ENCODE data around the gene MRPL50. TPM values are rescaled to one million over a fixed set of nuclear protein-coding genes. Genes with fewer than 3 reads are reported as not detected.

Gene MRPL50
- total RNA-seq, 1 donor from 2014 or later, result 11.9 TPM

GRCh38 chr9:101359679-101360078 is 38.7 kb downstream of the MRPL50 start:
- Histone ChIP-seq H3K4me2 (ENCODE audit: low read length) (no peak overlapping the region), H3K27ac (ENCODE audit: low read depth, low read length) (no peak overlapping the region), H3K4me3 (ENCODE audit: insufficient read depth, low read depth, low read length) (no peak overlapping the region), H3K36me3 (ENCODE audit: insufficient read depth, low read length) (no peaks in the 10 kb centered on the region), H3K9me3 (ENCODE audit: insufficient read depth, low read depth, low read length) (no peaks in the 10 kb centered on the region), H3K27me3 (ENCODE audit: insufficient read depth, low read length) (no peaks in the 10 kb centered on the region), H3K9ac (ENCODE audit: low read length) (no peak overlapping the region), H3K4me1 (ENCODE audit: insufficient read depth, low read length) (no peaks in the 10 kb centered on the region), H4K20me1 (ENCODE audit: insufficient read depth, low read length) (no peaks in the 10 kb centered on the region), H3K79me2 (ENCODE audit: insufficient read depth, low read length) (no peaks in the 10 kb centered on the region), H2AFZ (ENCODE audit: low read depth, low read length) (no peak overlapping the region)
- FAIRE-seq (no peak), DNase-seq (ENCODE audit: low read depth) (no peak)
- peaks cover 12% of the 10 kb centered on the region for H3K4me1 Mint-ChIP-seq (ENCODE audit: low read depth, unreplicated experiment)
- H3K36me3 Mint-ChIP-seq (ENCODE audit: low read depth, unreplicated experiment), result peaks cover 7% of the 10 kb centered on the region
- no peaks in the 10 kb centered on the region for H3K27me3 Mint-ChIP-seq (ENCODE audit: low read depth, unreplicated experiment)
- H3K4me3 Mint-ChIP-seq (ENCODE audit: unreplicated experiment), result no peak overlapping the region
- peaks cover 6% of the 10 kb centered on the region for H3K9me3 Mint-ChIP-seq (ENCODE audit: unreplicated experiment)
- H3K27ac Mint-ChIP-seq (ENCODE audit: unreplicated experiment), result no peak overlapping the region
- TF ChIP-seq EZH2 (IDR thresholded peaks at IDR 0.05; ENCODE audit: insufficient read depth, low read length) (no peak), CTCF (IDR thresholded peaks at IDR 0.05; ENCODE audit: insufficient read depth, low read depth, low read length) (no peak)

GRCh38 chr9:101356619-101357018 is 41.8 kb downstream of the MRPL50 start:
- H3K4me3 Mint-ChIP-seq (ENCODE audit: unreplicated experiment), result no peak overlapping the region
- Histone ChIP-seq H3K79me2 (ENCODE audit: insufficient read depth, low read length) (no peaks in the 10 kb centered on the region), H3K27ac (ENCODE audit: low read depth, low read length) (no peak overlapping the region), H3K4me1 (ENCODE audit: insufficient read depth, low read length) (no peaks in the 10 kb centered on the region), H2AFZ (ENCODE audit: low read depth, low read length) (no peak overlapping the region), H3K36me3 (ENCODE audit: insufficient read depth, low read length) (no peaks in the 10 kb centered on the region), H3K4me3 (ENCODE audit: insufficient read depth, low read depth, low read length) (no peak overlapping the region), H3K27me3 (ENCODE audit: insufficient read depth, low read length) (no peaks in the 10 kb centered on the region), H3K9me3 (ENCODE audit: insufficient read depth, low read depth, low read length) (no peaks in the 10 kb centered on the region), H3K4me2 (ENCODE audit: low read length) (no peak overlapping the region), H4K20me1 (ENCODE audit: insufficient read depth, low read length) (no peaks in the 10 kb centered on the region), H3K9ac (ENCODE audit: low read length) (no peak overlapping the region)
- H3K36me3 Mint-ChIP-seq (ENCODE audit: low read depth, unreplicated experiment), result peaks cover 5% of the 10 kb centered on the region
- H3K27ac Mint-ChIP-seq (ENCODE audit: unreplicated experiment), result no peak overlapping the region
- H3K27me3 Mint-ChIP-seq (ENCODE audit: low read depth, unreplicated experiment), result no peaks in the 10 kb centered on the region
- TF ChIP-seq CTCF (IDR thresholded peaks at IDR 0.05; ENCODE audit: insufficient read depth, low read depth, low read length), result no peak
- TF ChIP-seq EZH2 (IDR thresholded peaks at IDR 0.05; ENCODE audit: insufficient read depth, low read length), result no peak
- DNase-seq (ENCODE audit: low read depth) (no peak), FAIRE-seq (no peak)
- H3K9me3 Mint-ChIP-seq (ENCODE audit: unreplicated experiment), result peaks cover 6% of the 10 kb centered on the region
- peaks cover 15% of the 10 kb centered on the region for H3K4me1 Mint-ChIP-seq (ENCODE audit: low read depth, unreplicated experiment)

- Mint-ChIP-seq H3K27ac (ENCODE audit: unreplicated experiment) (no peak overlapping the region), H3K36me3 (ENCODE audit: low read depth, unreplicated experiment) (no peaks in the 10 kb centered on the region), H3K27me3 (ENCODE audit: low read depth, unreplicated experiment) (no peaks in the 10 kb centered on the region), H3K4me3 (ENCODE audit: unreplicated experiment) (no peak overlapping the region), H3K4me1 (ENCODE audit: low read depth, unreplicated experiment) (peaks cover 15% of the 10 kb centered on the region), H3K9me3 (ENCODE audit: unreplicated experiment) (peaks cover 6% of the 10 kb centered on the region)
- Histone ChIP-seq H3K27ac (ENCODE audit: low read depth, low read length) (no peak overlapping the region), H3K4me3 (ENCODE audit: insufficient read depth, low read depth, low read length) (no peak overlapping the region), H3K9me3 (ENCODE audit: insufficient read depth, low read depth, low read length) (no peaks in the 10 kb centered on the region), H4K20me1 (ENCODE audit: insufficient read depth, low read length) (no peaks in the 10 kb centered on the region), H3K4me2 (ENCODE audit: low read length) (no peak overlapping the region), H3K27me3 (ENCODE audit: insufficient read depth, low read length) (no peaks in the 10 kb centered on the region), H3K9ac (ENCODE audit: low read length) (no peak overlapping the region), H3K79me2 (ENCODE audit: insufficient read depth, low read length) (no peaks in the 10 kb centered on the region), H3K4me1 (ENCODE audit: insufficient read depth, low read length) (no peaks in the 10 kb centered on the region), H2AFZ (ENCODE audit: low read depth, low read length) (no peak overlapping the region), H3K36me3 (ENCODE audit: insufficient read depth, low read length) (no peaks in the 10 kb centered on the region)
- no peak for TF ChIP-seq CTCF (IDR thresholded peaks at IDR 0.05; ENCODE audit: insufficient read depth, low read depth, low read length)
- DNase-seq (ENCODE audit: low read depth) (no peak), FAIRE-seq (no peak)
Observed at GRCh38 chr9:101354765-101355708, 43.4 kb downstream of the MRPL50 start.

All from astrocyte (in vitro differentiated cells and primary cell).